H9 (cell line): ENCODE data around the gene AP5M1. TPM values are rescaled to one million over a fixed set of nuclear protein-coding genes. Genes with fewer than 3 reads are reported as not detected.

Experiments
- DNase-seq: peaks from one replicate; pipeline ENCODE4 v3.0.0-alpha.2; 2017
- H2AFZ ChIP-seq: one replicate; pipeline ENCODE4 v1.6.1; 2013; ENCODE audit warnings: mild to moderate bottlenecking, low read length, control low read depth, moderate library complexity
- H2AK5ac ChIP-seq: 2 replicates; pipeline ENCODE4 v1.6.1; 2013; ENCODE audit warnings: low read length, control low read depth, mixed read lengths; ENCODE audit not compliant: insufficient read length
- H2BK120ac ChIP-seq: one replicate; pipeline ENCODE4 v1.6.1; 2013; ENCODE audit warnings: low read depth, mild to moderate bottlenecking, low read length, control low read depth, inconsistent platforms; ENCODE audit not compliant: poor library complexity, severe bottlenecking
- H2BK12ac ChIP-seq: 2 replicates; pipeline ENCODE4 v1.6.1; 2013; ENCODE audit warnings: low read length, control low read depth, mixed read lengths, low read depth; ENCODE audit not compliant: insufficient read length
- H2BK15ac ChIP-seq: 2 replicates; pipeline ENCODE4 v1.6.1; 2013; ENCODE audit warnings: low read depth, low read length, control low read depth
- H2BK20ac ChIP-seq: one replicate; pipeline ENCODE4 v1.6.1; 2013; ENCODE audit warnings: low read depth, mild to moderate bottlenecking, low read length, control low read depth, inconsistent platforms; ENCODE audit not compliant: poor library complexity, severe bottlenecking
- H2BK5ac ChIP-seq: 2 replicates; pipeline ENCODE4 v1.6.1; 2013; ENCODE audit warnings: low read length, control low read depth, mixed read lengths; ENCODE audit not compliant: insufficient read length
- H3K14ac ChIP-seq: 2 replicates; pipeline ENCODE4 v1.6.1; 2013; ENCODE audit warnings: low read length, control low read depth; ENCODE audit not compliant: insufficient read depth
- H3K18ac ChIP-seq: 2 replicates; pipeline ENCODE4 v1.6.1; 2013; ENCODE audit warnings: low read depth, mild to moderate bottlenecking, mixed read lengths, low read length, control low read depth; ENCODE audit not compliant: insufficient read length
- H3K23ac ChIP-seq: 2 replicates; pipeline ENCODE4 v1.6.1; 2013; ENCODE audit warnings: low read length, control low read depth, mixed read lengths, low read depth; ENCODE audit not compliant: insufficient read length
- H3K23me2 ChIP-seq: 2 replicates; pipeline ENCODE4 v1.6.1; 2013; ENCODE audit warnings: low read depth, mild to moderate bottlenecking, mixed read lengths, low read length, control low read depth; ENCODE audit not compliant: insufficient read length, poor library complexity, severe bottlenecking
- H3K27ac ChIP-seq: 2 replicates; pipeline ENCODE4 v1.5.1; 2013; ENCODE audit warnings: low read length, control low read depth, mixed read lengths, low read depth; ENCODE audit not compliant: insufficient read length
- H3K27me3 ChIP-seq: 2 replicates; pipeline ENCODE4 v1.6.1; 2013; ENCODE audit warnings: low read length, control low read depth, inconsistent platforms; ENCODE audit not compliant: insufficient read depth
- H3K4ac ChIP-seq: 2 replicates; pipeline ENCODE4 v1.6.1; 2013; ENCODE audit warnings: low read depth, mild to moderate bottlenecking, control low read depth, inconsistent platforms, low read length, moderate library complexity
- H3K4me1 ChIP-seq: 2 replicates; pipeline ENCODE4 v1.6.1; 2013; ENCODE audit warnings: low read length, control low read depth, inconsistent platforms; ENCODE audit not compliant: insufficient read depth
- H3K4me2 ChIP-seq: 2 replicates; pipeline ENCODE4 v1.6.1; 2013; ENCODE audit warnings: low read length, control low read depth, mixed read lengths; ENCODE audit not compliant: insufficient read length, insufficient read depth
- H3K56ac ChIP-seq: 2 replicates; pipeline ENCODE4 v1.6.1; 2013; ENCODE audit warnings: low read depth, mild to moderate bottlenecking, mixed read lengths, low read length, control low read depth; ENCODE audit not compliant: insufficient read length
- H3K79me1 ChIP-seq: 2 replicates; pipeline ENCODE4 v1.6.1; 2013; ENCODE audit warnings: low read depth, mild to moderate bottlenecking, moderate library complexity, low read length, control low read depth, inconsistent platforms; ENCODE audit not compliant: insufficient read depth, poor library complexity, severe bottlenecking
- H3K79me2 ChIP-seq: 2 replicates; pipeline ENCODE4 v1.6.1; 2013; ENCODE audit warnings: low read length, control low read depth, inconsistent platforms; ENCODE audit not compliant: insufficient read depth
- H3K9ac ChIP-seq: 2 replicates; pipeline ENCODE4 v1.6.1; 2013; ENCODE audit warnings: low read length, control low read depth, mixed read lengths; ENCODE audit not compliant: insufficient read length; ENCODE audit errors: extremely low read depth
- H3K9me3 ChIP-seq: one replicate; pipeline ENCODE4 v1.6.1; 2013; ENCODE audit warnings: low read depth, low read length, inconsistent platforms; ENCODE audit not compliant: control insufficient read depth
- H3T11ph ChIP-seq: one replicate; pipeline ENCODE4 v1.6.1; 2013; ENCODE audit warnings: mild to moderate bottlenecking, low read length, control low read depth, inconsistent platforms
- H4K20me1 ChIP-seq: one replicate; pipeline ENCODE4 v1.6.1; 2013; ENCODE audit not compliant: control insufficient read depth, insufficient read length, insufficient read depth
- H4K5ac ChIP-seq: 2 replicates; pipeline ENCODE4 v1.6.1; 2013; ENCODE audit warnings: low read depth, mild to moderate bottlenecking, mixed read lengths, low read length, control low read depth; ENCODE audit not compliant: insufficient read length
- H4K8ac ChIP-seq: replicated peaks from 2 replicates; pipeline ENCODE4 v1.6.1; 2013; ENCODE audit warnings: low read length, control low read depth, mixed read lengths, low read depth; ENCODE audit not compliant: insufficient read length
- H4K91ac ChIP-seq: 2 replicates; pipeline ENCODE4 v1.6.1; 2013; ENCODE audit warnings: low read depth, mild to moderate bottlenecking, moderate library complexity, mixed read lengths, low read length, control low read depth; ENCODE audit not compliant: insufficient read length
- H3K27ac Mint-ChIP-seq, 3 experiments: 2 replicates in 2 of 3; 3 replicates in 1 of 3; pipeline ENCODE4 v1.8.0; 2020 to 2021; ENCODE audit warnings: mixed read lengths in 3 of 3, mild to moderate bottlenecking in 1 of 3, moderate library complexity in 1 of 3
- H3K27me3 Mint-ChIP-seq: 2 replicates; pipeline ENCODE4 v1.8.0; 2021; ENCODE audit warnings: low read depth, mild to moderate bottlenecking, moderate library complexity, mixed read lengths
- H3K36me3 Mint-ChIP-seq, 3 experiments: 2 replicates in 2 of 3; 3 replicates in 1 of 3; pipeline ENCODE4 v1.8.0; 2020 to 2021; ENCODE audit warnings: low read depth in 3 of 3, mixed read lengths in 3 of 3; ENCODE audit not compliant: insufficient read depth in 1 of 3
- H3K4me1 Mint-ChIP-seq, 2 experiments: 2 replicates each; pipeline ENCODE4 v1.8.0; 2020; ENCODE audit warnings: mixed read lengths in 2 of 2
- H3K4me3 Mint-ChIP-seq, 2 experiments: 2 replicates in 1 of 2; 3 replicates in 1 of 2; pipeline ENCODE4 v1.8.0; 2020 to 2021; ENCODE audit warnings: mild to moderate bottlenecking in 2 of 2, mixed read lengths in 2 of 2, moderate library complexity in 1 of 2
- H3K9me3 Mint-ChIP-seq, 2 experiments: 2 replicates in 1 of 2; 3 replicates in 1 of 2; pipeline ENCODE4 v1.8.0; 2020; ENCODE audit warnings: mild to moderate bottlenecking in 2 of 2, mixed read lengths in 2 of 2, moderate library complexity in 1 of 2
- CTCF ChIP-seq: fragments of 200-600 bp; sonication (generic); conservative IDR thresholded peaks from 3 replicates; pipeline ENCODE4 v1.8.0; 2021; ENCODE audit warnings: antibody characterized with exemption, mild to moderate bottlenecking
- WGBS: extraction: QIAGEN DNeasy Blood & Tissue Kit; methylation state at CpG from one replicate; pipeline ENCODE4 v1.1.7; 2013; ENCODE audit warnings: missing lambda C conversion rate, low lambda C conversion rate, mixed read lengths; ENCODE audit not compliant: insufficient read length; ENCODE audit errors: extremely low coverage; 5-methylcytosine and 5-hydroxymethylcytosine counted together
- total RNA-seq: library from RNA; stranded (reverse); gene quantifications from 2 replicates; pipeline ENCODE4 v1.2.1, GENCODE V29; 2021

The AP5M1 gene
- total RNA-seq, 1 experiment from 2014 or later = 42.6 TPM

DNA sequence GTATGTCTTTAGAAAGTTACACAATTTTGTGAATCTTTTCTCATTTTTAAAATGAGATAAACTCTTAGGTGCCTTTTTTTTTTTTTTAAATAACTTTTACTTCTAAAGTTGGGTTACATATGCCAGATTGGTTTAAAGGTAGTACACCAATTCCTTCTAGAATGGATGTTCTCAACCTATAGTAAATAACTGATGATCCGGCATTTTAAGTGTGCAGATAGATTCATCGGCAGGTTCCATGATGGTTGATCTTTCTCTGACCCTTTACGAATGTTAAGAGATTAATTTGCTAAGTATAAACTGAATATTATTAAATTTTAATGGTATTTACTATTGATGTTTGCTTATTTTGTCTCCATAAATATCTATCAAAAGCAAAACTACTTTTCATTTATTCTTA is 8.3 kb downstream of the AP5M1 start:
- H2BK15ac ChIP-seq = no peak overlapping the region
- no peak overlapping the region for H2BK12ac ChIP-seq
- no peak overlapping the region for H3K23ac ChIP-seq
- H2AFZ ChIP-seq = no peak overlapping the region
- Mint-ChIP-seq H3K27me3 (no peaks in the 10 kb centered on the region), H3K36me3 (peaks cover 0 to 35% (median 23%) of the 10 kb centered on the region in 3 experiments; a peak in 5 of 7 replicates), H3K27ac (no peak overlapping the region), H3K9me3 (no peaks in the 10 kb centered on the region), H3K4me3 (no peak overlapping the region), H3K4me1 (no peaks in the 10 kb centered on the region)
- DNase-seq = no peak
- no peak overlapping the region for H2AK5ac ChIP-seq
- H3K14ac ChIP-seq = no peak overlapping the region
- no peak overlapping the region for H4K91ac ChIP-seq
- H4K5ac ChIP-seq = no peak overlapping the region
- H3K27me3 ChIP-seq = no peaks in the 10 kb centered on the region
- peaks cover 1% of the 10 kb centered on the region; the same call in 1 of the 2 replicates for H3K79me2 ChIP-seq
- no peak overlapping the region for H3K4me2 ChIP-seq
- no peaks in the 10 kb centered on the region for H4K20me1 ChIP-seq
- no peak overlapping the region for H3K27ac ChIP-seq
- H3T11ph ChIP-seq = no peak overlapping the region
- no peak overlapping the region for H3K56ac ChIP-seq
- no peak overlapping the region for H2BK120ac ChIP-seq
- no peak overlapping the region for H2BK5ac ChIP-seq
- H2BK20ac ChIP-seq = no peak overlapping the region
- H4K8ac ChIP-seq = no peak overlapping the region
- peaks cover 3% of the 10 kb centered on the region for H3K79me1 ChIP-seq
- no CpG with 5 or more reads among the region's 3 CpGs for WGBS
- H3K23me2 ChIP-seq = no peaks in the 10 kb centered on the region
- H3K4me1 ChIP-seq = no peaks in the 10 kb centered on the region
- H3K9me3 ChIP-seq = no peaks in the 10 kb centered on the region
- H3K9ac ChIP-seq = no peak overlapping the region
- no peak overlapping the region for H3K18ac ChIP-seq
- no peak overlapping the region for H3K4ac ChIP-seq
- no peak for TF ChIP-seq CTCF
